Ascending aorta (tissue), 2 donors: ENCODE measurements around the gene CACNG5. TPM values are rescaled to one million over a fixed set of nuclear protein-coding genes. Genes with fewer than 3 reads are reported as not detected.

Experiments
- DNase-seq, 2 donors: peaks; one replicate each; pipeline ENCODE4 v3.0.0-alpha.2; 2019; ENCODE audit warnings: low spot score in 2 of 2
- H3K27ac ChIP-seq, 2 donors: fragments of 200-600 bp; sonication (generic); one replicate each; pipeline ENCODE4 v1.5.1; 2016 to 2017; ENCODE audit warnings: mild to moderate bottlenecking in 1 of 2
- H3K27me3 ChIP-seq: fragments of 200-600 bp; sonication (generic); one replicate; pipeline ENCODE4 v1.5.1; 2017
- H3K36me3 ChIP-seq, 2 donors: fragments of 200-600 bp; sonication (generic); one replicate each; pipeline ENCODE4 v1.5.1; 2016
- H3K4me1 ChIP-seq, 2 donors: fragments of 200-600 bp; sonication (generic); one replicate each; pipeline ENCODE4 v1.5.1; 2016 to 2017; ENCODE audit warnings: mild to moderate bottlenecking in 1 of 2
- H3K4me3 ChIP-seq, 2 donors: fragments of 200-600 bp; sonication (generic); one replicate each; pipeline ENCODE4 v1.5.1; 2016 to 2017; ENCODE audit warnings: mild to moderate bottlenecking in 1 of 2
- H3K9me3 ChIP-seq, 2 donors: fragments of 200-600 bp; sonication (generic); one replicate each; pipeline ENCODE4 v1.5.1; 2016
- intact Hi-C: fragments of 100-400 bp; cut with DNase I; formaldehyde crosslinking; loops from one replicate; pipeline ENCODE4 v1.15.1; 2023
- total RNA-seq: library from RNA; depleted of rRNA; stranded (reverse); fragments of >200 nt; gene quantifications from one replicate; pipeline ENCODE4 v1.1.0, GENCODE V29; 2016
- TF ChIP-seq, protein P1 (sequence below), 3 experiments: fragments of 200-600 bp in 2 of 3; fragments of 450-650 bp in 1 of 3; sonication (generic) in 2 of 3; IDR thresholded peaks; one replicate each; pipeline ENCODE4 v1.5.1; 2016 to 2019; ENCODE audit warnings: antibody characterized with exemption in 3 of 3, mild to moderate bottlenecking in 1 of 3, moderate library complexity in 1 of 3

CACNG5 gene
- total RNA-seq, 1 donor from 2014 or later = not detected

GRCh38 chr17:66830451-66830850 lies 4.5 kb upstream of the CACNG5 start:
- Histone ChIP-seq H3K27ac (no peak overlapping the region), H3K9me3 (no peaks in the 10 kb centered on the region), H3K27me3 (no peaks in the 10 kb centered on the region), H3K4me3 (no peak overlapping the region), H3K4me1 (no peaks in the 10 kb centered on the region), H3K36me3 (no peaks in the 10 kb centered on the region)
- intact Hi-C loops = no loop called here
- no peak for DNase-seq
- TF ChIP-seq, protein P1, sequence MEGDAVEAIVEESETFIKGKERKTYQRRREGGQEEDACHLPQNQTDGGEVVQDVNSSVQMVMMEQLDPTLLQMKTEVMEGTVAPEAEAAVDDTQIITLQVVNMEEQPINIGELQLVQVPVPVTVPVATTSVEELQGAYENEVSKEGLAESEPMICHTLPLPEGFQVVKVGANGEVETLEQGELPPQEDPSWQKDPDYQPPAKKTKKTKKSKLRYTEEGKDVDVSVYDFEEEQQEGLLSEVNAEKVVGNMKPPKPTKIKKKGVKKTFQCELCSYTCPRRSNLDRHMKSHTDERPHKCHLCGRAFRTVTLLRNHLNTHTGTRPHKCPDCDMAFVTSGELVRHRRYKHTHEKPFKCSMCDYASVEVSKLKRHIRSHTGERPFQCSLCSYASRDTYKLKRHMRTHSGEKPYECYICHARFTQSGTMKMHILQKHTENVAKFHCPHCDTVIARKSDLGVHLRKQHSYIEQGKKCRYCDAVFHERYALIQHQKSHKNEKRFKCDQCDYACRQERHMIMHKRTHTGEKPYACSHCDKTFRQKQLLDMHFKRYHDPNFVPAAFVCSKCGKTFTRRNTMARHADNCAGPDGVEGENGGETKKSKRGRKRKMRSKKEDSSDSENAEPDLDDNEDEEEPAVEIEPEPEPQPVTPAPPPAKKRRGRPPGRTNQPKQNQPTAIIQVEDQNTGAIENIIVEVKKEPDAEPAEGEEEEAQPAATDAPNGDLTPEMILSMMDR (IDR thresholded peaks at IDR 0.05) = no peak

DNA sequence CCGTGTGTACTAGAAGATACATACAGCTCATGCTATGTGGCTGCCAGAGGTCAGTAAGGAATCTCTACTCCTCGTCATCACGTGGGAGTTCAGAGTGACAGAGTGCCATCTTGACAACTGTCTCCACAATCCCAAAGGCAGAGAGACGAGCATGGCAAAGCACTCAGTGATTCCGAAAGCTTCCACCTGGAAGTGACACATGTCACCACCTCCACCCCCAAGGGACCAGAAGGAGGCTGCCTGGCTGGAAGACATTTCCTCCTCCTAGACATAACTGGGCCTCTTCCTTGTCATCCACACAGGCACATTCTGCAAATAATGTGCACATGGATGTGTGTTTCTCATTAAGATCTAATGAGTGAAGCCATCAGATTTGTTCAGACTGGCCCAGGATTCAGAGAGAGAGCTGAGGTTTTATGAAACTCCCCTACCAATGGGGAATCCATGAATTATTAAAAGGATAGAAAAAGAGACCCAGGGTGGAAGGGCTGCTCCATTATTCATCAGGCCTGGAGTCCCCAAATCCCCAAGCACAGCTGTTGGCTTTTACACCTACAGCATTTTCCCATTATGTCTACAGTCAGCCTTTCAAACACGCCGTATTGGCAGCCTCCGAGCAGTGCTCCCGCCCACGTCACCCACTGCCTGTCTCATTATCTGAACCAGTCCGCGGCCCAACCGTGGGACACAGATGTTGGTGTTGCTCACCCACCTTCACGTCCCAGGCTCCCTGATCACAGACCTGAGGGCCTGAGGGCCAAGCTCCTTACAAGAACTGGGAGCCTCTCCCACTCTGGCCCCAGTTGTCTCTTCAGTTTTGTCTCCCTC lies 3.3 kb upstream of the CACNG5 start:
- DNase-seq = no peak

DNA sequence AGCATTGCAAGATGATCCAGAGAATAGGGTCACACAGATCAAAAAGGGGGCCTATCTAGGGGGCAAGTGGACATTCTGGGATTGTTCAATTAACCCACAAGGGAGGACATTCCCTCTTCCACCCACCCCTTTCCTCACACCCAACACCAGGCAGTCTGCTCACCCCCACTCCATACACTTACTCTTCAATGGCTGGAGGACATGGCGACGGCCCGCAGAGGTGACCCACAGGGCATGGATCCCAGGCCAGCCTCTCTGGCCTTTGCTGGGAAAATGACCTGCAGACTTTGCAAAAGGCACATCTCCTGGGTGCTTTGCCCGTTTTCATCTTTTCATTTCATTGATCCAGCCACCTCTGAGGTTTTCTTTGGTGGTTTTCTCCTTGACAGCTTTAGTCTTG lies 1.7 kb upstream of the CACNG5 start:
- Histone ChIP-seq H3K4me1 (no peaks in the 10 kb centered on the region), H3K4me3 (no peak overlapping the region), H3K36me3 (no peaks in the 10 kb centered on the region), H3K27me3 (no peaks in the 10 kb centered on the region), H3K27ac (no peak overlapping the region), H3K9me3 (no peaks in the 10 kb centered on the region)
- TF ChIP-seq, protein P1 (IDR thresholded peaks at IDR 0.05) = no peak
- intact Hi-C loops = no loop called here
- no peak for DNase-seq

More for the DNA sequence above, 3.3 kb upstream of the CACNG5 start:
- Histone ChIP-seq H3K27me3 (no peaks in the 10 kb centered on the region), H3K4me3 (no peak overlapping the region), H3K36me3 (no peaks in the 10 kb centered on the region), H3K4me1 (no peaks in the 10 kb centered on the region), H3K9me3 (no peaks in the 10 kb centered on the region), H3K27ac (no peak overlapping the region)
- TF ChIP-seq, protein P1 (IDR thresholded peaks at IDR 0.05) = no peak
- intact Hi-C loops = no loop called here

- DNase-seq = no peak
- no peaks in the 10 kb centered on the region for H3K9me3 ChIP-seq
- H3K27ac ChIP-seq = no peak overlapping the region
- no peaks in the 10 kb centered on the region for H3K36me3 ChIP-seq
- intact Hi-C loops = no loop called here
- no peaks in the 10 kb centered on the region for H3K27me3 ChIP-seq
- no peak overlapping the region for H3K4me3 ChIP-seq
- TF ChIP-seq, protein P1 (IDR thresholded peaks at IDR 0.05) = no peak
- no peaks in the 10 kb centered on the region for H3K4me1 ChIP-seq
Observed at GRCh38 chr17:66834426-66834918, 445 bp upstream of the CACNG5 start.

DNA sequence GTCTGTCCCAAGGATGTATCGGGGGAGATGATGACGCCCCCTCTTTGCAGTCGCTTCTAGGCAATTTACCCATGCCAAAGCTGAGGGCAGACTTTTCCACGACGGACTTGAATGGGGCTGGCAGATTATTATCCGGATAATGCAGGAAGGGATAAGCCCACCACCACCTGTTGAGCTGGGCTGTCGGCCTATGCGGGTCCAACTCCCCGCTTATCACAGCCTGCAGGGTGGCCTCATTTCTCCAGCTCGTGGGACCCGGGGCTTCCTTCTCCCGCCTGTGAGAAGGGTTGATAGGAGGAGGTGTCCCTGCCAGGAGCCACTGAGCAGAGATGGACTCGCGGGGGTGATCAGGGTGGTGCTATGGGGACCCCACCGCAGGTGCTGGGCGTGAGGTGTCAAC lies 559 bp downstream of the CACNG5 start:
- Histone ChIP-seq H3K27ac (no peak overlapping the region), H3K36me3 (no peaks in the 10 kb centered on the region), H3K27me3 (no peaks in the 10 kb centered on the region), H3K4me1 (no peaks in the 10 kb centered on the region), H3K9me3 (no peaks in the 10 kb centered on the region), H3K4me3 (no peak overlapping the region)
- TF ChIP-seq, protein P1 (IDR thresholded peaks at IDR 0.05) = no peak
- no peak for DNase-seq
- intact Hi-C loops = no loop called here
